ENCODE measurements around the gene SPIC.

DNA sequence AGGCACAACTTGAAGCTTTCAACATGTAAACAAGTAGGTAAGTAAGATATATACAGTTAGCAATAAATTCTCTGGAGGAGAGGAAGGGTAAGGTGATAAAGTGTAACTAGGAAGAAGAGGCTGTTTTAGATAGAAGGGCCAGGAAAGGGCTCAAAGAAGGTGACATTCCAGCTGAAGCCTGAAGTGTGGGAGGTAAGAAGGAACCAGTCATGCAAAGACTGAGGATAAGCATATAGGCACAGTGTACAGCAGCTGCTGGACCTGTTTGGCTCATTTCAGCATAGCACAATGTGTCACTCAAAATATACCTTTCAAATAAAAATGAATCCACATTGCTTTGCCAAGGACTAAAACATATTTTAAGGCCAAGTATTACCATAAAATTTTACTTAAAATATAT lies 39.0 kb upstream of the SPIC start:
- no peak for TF ChIP-seq CTCF (IDR thresholded peaks at IDR 0.05 in 4 of 5, conservative IDR thresholded peaks at IDR 0.05 in 1 of 5)
- TF ChIP-seq POLR2A (IDR thresholded peaks at IDR 0.05): no peak
